Mesenchymal stem cell (in vitro differentiated cells and primary cell): ENCODE measurements around the gene GATM.

ENCODE experiments used
- DNase-seq: peaks from one replicate; pipeline ENCODE4 v3.0.0-alpha.2; 2013
- H2AFZ ChIP-seq: one replicate; pipeline ENCODE4 v1.6.1; 2013; ENCODE audit warnings: low read depth, mild to moderate bottlenecking, control low read depth, inconsistent platforms, low read length, moderate library complexity
- H2AK5ac ChIP-seq: 2 replicates; pipeline ENCODE4 v1.6.1; 2013; ENCODE audit warnings: low read length, moderate library complexity, mild to moderate bottlenecking, inconsistent platforms; ENCODE audit not compliant: severe bottlenecking
- H2BK120ac ChIP-seq: one replicate; pipeline ENCODE4 v1.6.1; 2013; ENCODE audit warnings: low read depth, mild to moderate bottlenecking, inconsistent platforms, low read length, moderate library complexity
- H2BK12ac ChIP-seq, 2 experiments: one replicate each; pipeline ENCODE4 v1.6.1; 2013; ENCODE audit warnings: inconsistent platforms in 2 of 2, low read length in 2 of 2, mild to moderate bottlenecking in 2 of 2, moderate library complexity in 2 of 2, control low read depth in 1 of 2
- H2BK15ac ChIP-seq: one replicate; pipeline ENCODE4 v1.6.1; 2013; ENCODE audit warnings: mild to moderate bottlenecking, low read depth, inconsistent platforms; ENCODE audit not compliant: poor library complexity, severe bottlenecking
- H2BK5ac ChIP-seq: 2 replicates; pipeline ENCODE4 v1.6.1; 2013; ENCODE audit warnings: low read depth, mild to moderate bottlenecking, low read length, control low read depth, inconsistent platforms; ENCODE audit not compliant: poor library complexity, severe bottlenecking
- H3K14ac ChIP-seq, 2 experiments: one replicate each; pipeline ENCODE4 v1.6.1; 2013; ENCODE audit warnings: inconsistent platforms in 2 of 2, low read length in 2 of 2, control low read depth in 1 of 2, mild to moderate bottlenecking in 1 of 2, moderate library complexity in 1 of 2
- H3K18ac ChIP-seq, 2 experiments: one replicate each; pipeline ENCODE4 v1.6.1; 2013; ENCODE audit warnings: inconsistent platforms in 2 of 2, low read length in 2 of 2, control low read depth in 1 of 2, low read depth in 1 of 2, mild to moderate bottlenecking in 1 of 2
- H3K23ac ChIP-seq, 2 experiments: one replicate each; pipeline ENCODE4 v1.6.1; 2013; ENCODE audit warnings: inconsistent platforms in 2 of 2, low read length in 2 of 2, mild to moderate bottlenecking in 2 of 2, moderate library complexity in 2 of 2, control low read depth in 1 of 2
- H3K27ac ChIP-seq: 2 replicates; pipeline ENCODE4 v1.5.1; 2013; ENCODE audit warnings: mild to moderate bottlenecking, moderate library complexity, low read length, control low read depth, inconsistent platforms; ENCODE audit not compliant: poor library complexity, severe bottlenecking
- H3K27me3 ChIP-seq, 2 experiments: 2 replicates each; pipeline versions ENCODE4 v1.6.1 to v1.7.0; 2013; ENCODE audit warnings: low read length in 2 of 2, mild to moderate bottlenecking in 2 of 2, moderate library complexity in 2 of 2, control low read depth in 1 of 2, inconsistent platforms in 1 of 2; ENCODE audit not compliant: control insufficient read depth in 1 of 2, insufficient read depth in 1 of 2
- H3K36me3 ChIP-seq, 2 experiments: 2 replicates each; pipeline versions ENCODE4 v1.6.1 to v1.7.0; 2013; ENCODE audit warnings: low read length in 2 of 2, control low read depth in 1 of 2, inconsistent platforms in 1 of 2, low read depth in 1 of 2, mild to moderate bottlenecking in 1 of 2; ENCODE audit not compliant: insufficient read depth in 2 of 2, control insufficient read depth in 1 of 2
- H3K4ac ChIP-seq, 2 experiments: one replicate each; pipeline ENCODE4 v1.6.1; 2013; ENCODE audit warnings: inconsistent platforms in 2 of 2, low read length in 2 of 2, mild to moderate bottlenecking in 2 of 2, moderate library complexity in 2 of 2, control low read depth in 1 of 2, low read depth in 1 of 2
- H3K4me1 ChIP-seq: 2 replicates; pipeline ENCODE4 v1.6.1; 2013; ENCODE audit warnings: low read depth, low read length, control low read depth; ENCODE audit not compliant: control insufficient read depth, insufficient read depth
- H3K4me2 ChIP-seq: 2 replicates; pipeline ENCODE4 v1.6.1; 2013; ENCODE audit warnings: low read length, mild to moderate bottlenecking, inconsistent platforms; ENCODE audit not compliant: poor library complexity, severe bottlenecking
- H3K4me3 ChIP-seq, 2 experiments: 2 replicates each; pipeline versions ENCODE4 v1.5.1 to v1.7.0; 2013; ENCODE audit warnings: low read length in 2 of 2, mild to moderate bottlenecking in 2 of 2, control low read depth in 1 of 2, low read depth in 1 of 2; ENCODE audit not compliant: insufficient read depth in 1 of 2
- H3K79me1 ChIP-seq: replicated peaks from 2 replicates; pipeline ENCODE4 v1.6.1; 2013; ENCODE audit warnings: mild to moderate bottlenecking, control low read depth, low read length, inconsistent platforms; ENCODE audit not compliant: poor library complexity, severe bottlenecking
- H3K9ac ChIP-seq: 2 replicates; pipeline ENCODE4 v1.7.0; 2013; ENCODE audit warnings: mild to moderate bottlenecking, low read length, moderate library complexity
- H3K9me3 ChIP-seq: 2 replicates; pipeline ENCODE4 v1.7.0; 2013; ENCODE audit warnings: mild to moderate bottlenecking, low read length; ENCODE audit not compliant: control insufficient read depth
- H4K8ac ChIP-seq: one replicate; pipeline ENCODE4 v1.6.1; 2013; ENCODE audit warnings: inconsistent platforms, mild to moderate bottlenecking, low read length, moderate library complexity
- H4K91ac ChIP-seq: one replicate; pipeline ENCODE4 v1.6.1; 2013; ENCODE audit warnings: mild to moderate bottlenecking, low read length, inconsistent platforms
- WGBS: methylation state at CpG from one replicate; pipeline ENCODE4 v1.1.7; 2013; ENCODE audit warnings: mixed read lengths; 5-methylcytosine and 5-hydroxymethylcytosine counted together

GATM gene

DNA sequence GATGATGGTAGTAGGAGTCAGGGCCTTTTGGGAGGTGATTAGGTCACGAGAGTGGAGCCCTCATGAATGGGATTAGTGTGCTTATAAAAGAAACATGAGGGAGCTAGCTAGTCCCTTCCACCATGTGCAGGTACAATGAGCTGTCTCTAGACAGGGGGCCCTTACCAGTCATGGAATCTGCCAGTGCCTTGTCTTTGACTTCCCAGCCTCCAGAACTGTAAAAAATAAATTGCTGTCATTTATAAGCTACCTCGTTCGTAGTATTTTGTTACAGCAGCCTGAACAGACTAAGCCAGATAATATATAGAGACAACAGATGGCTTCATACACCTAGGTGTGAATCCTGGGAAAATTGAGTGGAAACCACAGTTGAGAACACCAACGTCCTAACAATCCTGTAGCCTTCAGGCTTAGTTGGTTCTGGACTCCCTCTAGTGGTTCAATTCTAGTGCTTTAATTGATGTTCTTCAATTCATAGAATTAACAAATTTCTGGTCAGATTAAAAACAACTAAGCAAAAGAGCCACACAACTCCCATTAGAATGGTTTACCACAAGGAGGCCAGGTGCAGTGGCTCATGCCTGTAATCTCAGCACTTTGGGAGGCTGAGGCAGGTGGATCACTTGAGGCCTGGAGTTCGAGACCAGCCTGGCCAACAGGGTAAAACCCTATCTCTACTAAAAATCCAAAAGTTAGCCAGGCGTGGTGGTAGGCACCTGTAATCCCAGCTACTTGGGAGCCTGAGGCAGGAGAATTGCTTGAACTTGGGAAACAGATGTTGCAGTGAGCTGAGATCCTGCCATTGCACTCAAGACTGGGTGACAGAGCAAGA, 21.3 kb upstream of the GATM start:
- Histone ChIP-seq H3K9me3 (no peaks in the 10 kb centered on the region), H3K14ac (no peak overlapping the region), H3K36me3 (no peaks in the 10 kb centered on the region), H2BK5ac (no peak overlapping the region), H3K23ac (no peak overlapping the region), H2BK12ac (no peak overlapping the region), H3K4me2 (no peak overlapping the region), H3K18ac (no peak overlapping the region), H2BK120ac (no peak overlapping the region), H4K91ac (no peak overlapping the region), H3K27ac (no peak overlapping the region), H3K4me1 (peaks cover 3% of the 10 kb centered on the region), H2AK5ac (no peak overlapping the region), H2BK15ac (no peak overlapping the region), H3K27me3 (peaks cover 4 to 15% of the 10 kb centered on the region in 2 experiments), H3K4me3 (no peak overlapping the region), H3K79me1 (peaks cover 8% of the 10 kb centered on the region), H3K9ac (no peak overlapping the region), H2AFZ (no peak overlapping the region), H3K4ac (no peak overlapping the region), H4K8ac (no peak overlapping the region)
- peak; percentile 72 for DNase-seq
- WGBS: 37% methylated on average over 6 of the region's 6 CpGs

DNA sequence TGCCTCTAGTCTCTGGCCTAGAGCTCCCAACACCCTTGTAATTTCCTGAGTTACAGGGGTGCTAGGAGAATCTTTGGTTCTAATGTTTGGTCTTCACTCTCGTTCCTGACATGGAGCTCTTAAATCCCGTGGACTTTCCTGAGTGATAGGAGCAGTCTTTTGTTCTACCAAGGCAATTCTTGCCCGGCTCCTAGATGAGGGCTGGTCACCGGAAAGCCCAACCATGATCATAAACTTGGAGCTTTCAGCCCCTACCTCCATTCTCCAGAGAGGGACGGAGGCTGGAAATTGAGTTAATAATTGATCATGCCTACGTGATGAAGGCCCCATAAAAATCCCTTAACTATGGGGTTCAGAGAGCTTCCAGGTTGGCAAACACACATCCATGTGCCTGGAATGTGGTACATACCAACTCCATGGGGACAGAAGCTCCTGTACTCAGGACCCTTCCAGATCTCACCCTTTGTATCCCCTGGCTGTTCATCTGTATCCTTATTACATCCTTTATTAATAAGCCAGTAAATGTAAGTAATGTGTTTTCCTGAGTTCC, 18.8 kb upstream of the GATM start:
- Histone ChIP-seq H3K9ac (no peak overlapping the region), H3K36me3 (no peaks in the 10 kb centered on the region), H3K23ac (no peak overlapping the region), H3K18ac (no peak overlapping the region), H3K9me3 (no peaks in the 10 kb centered on the region), H2BK12ac (no peak overlapping the region), H3K4me2 (no peak overlapping the region), H3K27ac (no peak overlapping the region), H3K79me1 (peaks cover 3% of the 10 kb centered on the region), H3K14ac (no peak overlapping the region), H2BK120ac (no peak overlapping the region), H3K27me3 (peaks cover 4 to 28% of the 10 kb centered on the region in 2 experiments), H2BK15ac (no peak overlapping the region), H2AFZ (no peak overlapping the region), H3K4me3 (no peak overlapping the region), H2AK5ac (no peak overlapping the region), H3K4ac (no peak overlapping the region), H4K8ac (no peak overlapping the region), H2BK5ac (no peak overlapping the region), H4K91ac (no peak overlapping the region), H3K4me1 (no peaks in the 10 kb centered on the region)
- no peak for DNase-seq
- 82% methylated on average over 6 of the region's 6 CpGs for WGBS

DNA sequence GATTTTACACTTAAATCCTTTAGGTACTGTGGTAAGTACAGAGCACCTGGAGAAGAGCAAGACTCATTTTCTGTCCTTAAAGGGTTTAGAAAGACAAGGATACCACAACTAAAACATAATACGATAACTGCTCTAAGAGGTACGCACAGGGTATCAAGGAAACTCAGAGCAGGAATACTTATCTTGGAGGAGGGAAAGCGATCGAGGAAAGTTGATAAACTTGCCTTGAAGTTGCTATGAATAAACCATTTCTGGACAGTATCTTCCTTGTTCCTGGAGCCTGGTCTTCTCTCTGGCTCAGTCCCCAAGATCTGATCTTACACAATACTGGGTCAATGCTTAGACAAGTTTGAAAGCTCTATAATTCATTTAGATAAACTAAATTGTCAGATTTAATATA, 17.6 kb upstream of the GATM start:
- no peak for DNase-seq
- no peak overlapping the region for H3K4me2 ChIP-seq
- no peak overlapping the region for H2BK120ac ChIP-seq
- H3K9ac ChIP-seq: no peak overlapping the region
- H3K18ac ChIP-seq: no peak overlapping the region
- H3K23ac ChIP-seq: no peak overlapping the region
- H2BK15ac ChIP-seq: no peak overlapping the region
- H3K36me3 ChIP-seq: no peaks in the 10 kb centered on the region
- peaks cover 4 to 32% of the 10 kb centered on the region in 2 experiments for H3K27me3 ChIP-seq
- 89% methylated on average over 4 of the region's 4 CpGs for WGBS
- no peak overlapping the region for H4K91ac ChIP-seq
- H2BK12ac ChIP-seq: no peak overlapping the region
- H3K4me1 ChIP-seq: no peaks in the 10 kb centered on the region
- H2AK5ac ChIP-seq: no peak overlapping the region
- no peak overlapping the region for H3K14ac ChIP-seq
- no peak overlapping the region for H3K4me3 ChIP-seq
- H3K27ac ChIP-seq: no peak overlapping the region
- H4K8ac ChIP-seq: no peak overlapping the region
- no peaks in the 10 kb centered on the region for H3K79me1 ChIP-seq
- H2AFZ ChIP-seq: no peak overlapping the region
- H3K9me3 ChIP-seq: no peaks in the 10 kb centered on the region
- no peak overlapping the region for H3K4ac ChIP-seq
- no peak overlapping the region for H2BK5ac ChIP-seq

DNA sequence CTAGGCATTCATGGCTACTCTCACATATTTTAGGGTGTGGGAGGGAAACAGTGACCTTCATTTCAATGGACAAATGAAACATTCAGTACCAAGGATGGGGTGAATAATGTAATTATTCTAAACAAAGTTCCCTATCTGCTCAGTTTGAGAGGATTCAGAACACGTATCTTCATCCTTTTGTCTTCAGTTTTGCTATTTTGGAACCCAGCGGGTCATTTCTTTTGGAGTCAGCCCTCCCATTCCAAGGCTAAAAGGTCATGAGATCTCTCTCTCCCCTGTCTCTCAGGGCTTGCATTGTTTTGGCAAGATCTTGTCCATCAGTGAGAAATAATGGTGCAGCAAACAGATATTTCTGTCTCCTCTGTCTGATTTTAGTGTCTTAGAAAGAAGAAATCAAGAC, 16.3 kb upstream of the GATM start:
- DNase-seq: no peak
- no peaks in the 10 kb centered on the region for H3K4me1 ChIP-seq
- no peak overlapping the region for H4K91ac ChIP-seq
- H3K23ac ChIP-seq: no peak overlapping the region
- no peak overlapping the region for H3K4me3 ChIP-seq
- no peak overlapping the region for H2BK15ac ChIP-seq
- no peak overlapping the region for H2AFZ ChIP-seq
- no peaks in the 10 kb centered on the region for H3K36me3 ChIP-seq
- no peak overlapping the region for H4K8ac ChIP-seq
- H3K9me3 ChIP-seq: no peaks in the 10 kb centered on the region
- no peak overlapping the region for H3K18ac ChIP-seq
- no peak overlapping the region for H2BK12ac ChIP-seq
- H3K9ac ChIP-seq: no peak overlapping the region
- 41% methylated on average over 2 of the region's 2 CpGs for WGBS
- no peaks in the 10 kb centered on the region for H3K79me1 ChIP-seq
- no peak overlapping the region for H3K4ac ChIP-seq
- H2BK5ac ChIP-seq: no peak overlapping the region
- no peak overlapping the region for H3K27ac ChIP-seq
- no peak overlapping the region for H2AK5ac ChIP-seq
- H3K14ac ChIP-seq: no peak overlapping the region
- H3K4me2 ChIP-seq: no peak overlapping the region
- peaks cover 12 to 32% of the 10 kb centered on the region in 2 experiments for H3K27me3 ChIP-seq
- H2BK120ac ChIP-seq: no peak overlapping the region
